Sigmoid colon (tissue), 7 donors: Measurements from ENCODE around the gene EML4. TPM values are rescaled to one million over a fixed set of nuclear protein-coding genes. Genes with fewer than 3 reads are reported as not detected.
"Not testable (repeated sequence)": the region's sequence is repeated elsewhere in the genome, so short reads cannot be mapped to it uniquely, and the experiment has no call there.

Source experiments
- DNase-seq: peaks from one replicate; pipeline ENCODE4 v3.0.0-alpha.2; 2019
- H3K27ac ChIP-seq, 4 donors: fragments of 200-600 bp; sonication (generic); one replicate each; pipeline ENCODE4 v1.5.1; 2016 to 2019; ENCODE audit warnings: mild to moderate bottlenecking in 1 of 4
- H3K27me3 ChIP-seq, 3 donors: fragments of 200-600 bp; sonication (generic); one replicate each; pipeline ENCODE4 v1.5.1; 2019; ENCODE audit warnings: mild to moderate bottlenecking in 1 of 3
- H3K36me3 ChIP-seq, 4 donors: fragments of 200-600 bp; sonication (generic); one replicate each; pipeline ENCODE4 v1.5.1; 2016 to 2019
- H3K4me1 ChIP-seq, 4 donors: fragments of 200-600 bp; sonication (generic); one replicate each; pipeline ENCODE4 v1.5.1; 2017 to 2019
- H3K4me3 ChIP-seq, 4 donors: fragments of 200-600 bp; sonication (generic); one replicate each; pipeline ENCODE4 v1.5.1; 2017 to 2019; ENCODE audit warnings: mild to moderate bottlenecking in 2 of 4, moderate library complexity in 1 of 4
- H3K9me3 ChIP-seq, 4 donors: fragments of 200-600 bp in 3 of 4; sonication (generic) in 3 of 4; one replicate each; pipeline versions ENCODE4 v1.5.1 to v1.6.1; 2013 to 2019
- CTCF ChIP-seq, 4 experiments: fragments of 450-650 bp in 3 of 4; fragments of 200-600 bp in 1 of 4; IDR thresholded peaks; one replicate each; pipeline ENCODE4 v1.5.1; 2016 to 2019; ENCODE audit warnings: antibody characterized with exemption in 4 of 4, mild to moderate bottlenecking in 3 of 4, moderate library complexity in 2 of 4
- EP300 ChIP-seq, 4 donors: sonication (generic); formaldehyde crosslinking; IDR thresholded peaks; one replicate each; pipeline ENCODE4 v1.6.1; 2017; ENCODE audit warnings: antibody characterized with exemption in 4 of 4
- POLR2A ChIP-seq, 2 donors: fragments of 450-650 bp; IDR thresholded peaks; one replicate each; pipeline ENCODE4 v1.6.1; 2016; ENCODE audit warnings: antibody characterized with exemption in 2 of 2, mild to moderate bottlenecking in 2 of 2, moderate library complexity in 2 of 2
- POLR2AphosphoS5 ChIP-seq, 4 donors: sonication (generic); formaldehyde crosslinking; IDR thresholded peaks; one replicate each; pipeline ENCODE4 v1.6.1; 2017; ENCODE audit warnings: antibody characterized with exemption in 4 of 4
- WGBS, 2 donors: extraction: QIAGEN DNeasy Blood & Tissue Kit; methylation state at CpG; one replicate each; pipeline ENCODE4 v1.1.7; 2013; 5-methylcytosine and 5-hydroxymethylcytosine counted together
- intact Hi-C: fragments of 100-400 bp; cut with DNase I; formaldehyde crosslinking; loops from one replicate; pipeline ENCODE4 v1.15.1; 2023
- polyA plus RNA-seq, 3 donors: library from polyadenylated mRNA; stranded (reverse); fragments of 200-250 nt; gene quantifications; one replicate each; pipeline ENCODE4 v1.2.3, GENCODE V29; 2013
- total RNA-seq, 4 donors: library from RNA; depleted of rRNA; stranded (reverse); fragments of >200 nt; gene quantifications; one replicate each; pipeline ENCODE4 v1.1.0, GENCODE V29; 2016
- donor health status: healthy with polysubstance abuse.
- donor health status: Bipolar disorder and iron deficiency.
- donor health status: healthy.

Gene EML4
- total and polyA plus RNA-seq, 7 donors: 16.1 to 27.8 (median 17.8) TPM

- no peak overlapping the region for H3K27ac ChIP-seq
- H3K4me1 ChIP-seq: no peaks in the 10 kb centered on the region
- TF ChIP-seq EP300 (IDR thresholded peaks at IDR 0.05): no peak
- TF ChIP-seq POLR2AphosphoS5 (IDR thresholded peaks at IDR 0.05): no peak
- TF ChIP-seq CTCF (IDR thresholded peaks at IDR 0.05): no peak
- TF ChIP-seq POLR2A (IDR thresholded peaks at IDR 0.05): no peak
- no peak overlapping the region for H3K4me3 ChIP-seq
- no peaks in the 10 kb centered on the region for H3K9me3 ChIP-seq
- 95 to 96% methylated on average over 9 of the region's 9 CpGs for WGBS, 2 donors
- H3K36me3 ChIP-seq: no peaks in the 10 kb centered on the region
- no peaks in the 10 kb centered on the region for H3K27me3 ChIP-seq
- intact Hi-C loops: no loop called here
- DNase-seq: no peak
These were observed 209.3 kb downstream of the EML4 start for GRCh38 chr2:42378415-42378814.

- WGBS, 2 donors: 50 to 84% methylated on average over 7 of the region's 7 CpGs
- H3K27me3 ChIP-seq, intact Hi-C loops, H3K27ac ChIP-seq, DNase-seq, H3K4me1 ChIP-seq, H3K9me3 ChIP-seq, H3K4me3 ChIP-seq, H3K36me3 ChIP-seq: not testable (repeated sequence)
These were observed 210.9 kb downstream of the EML4 start for GRCh38 chr2:42380026-42380425.

GRCh38 chr2:42382144-42382543, 213.0 kb downstream of the EML4 start:
- WGBS, 2 donors: 55 to 73% methylated on average over 4 of the region's 4 CpGs
- no peak overlapping the region for H3K27ac ChIP-seq
- H3K27me3 ChIP-seq: no peaks in the 10 kb centered on the region
- no peak for TF ChIP-seq POLR2A (IDR thresholded peaks at IDR 0.05)
- no peak for TF ChIP-seq CTCF (IDR thresholded peaks at IDR 0.05)
- TF ChIP-seq EP300 (IDR thresholded peaks at IDR 0.05): no peak
- no peak for TF ChIP-seq POLR2AphosphoS5 (IDR thresholded peaks at IDR 0.05)
- no peaks in the 10 kb centered on the region for H3K4me1 ChIP-seq
- no peaks in the 10 kb centered on the region for H3K9me3 ChIP-seq
- H3K4me3 ChIP-seq: no peak overlapping the region
- intact Hi-C loops: no loop called here
- H3K36me3 ChIP-seq: no peaks in the 10 kb centered on the region
- DNase-seq: no peak

Other genes starting within 250 kb of the EML4 start
- 100 to 1,000 TPM in 2 of 4 donors, 10 to 100 TPM in 2; 64.8 to 106 (median 96.1) TPM for gene PKDCC, start 121.3 kb upstream of the EML4 start, total RNA-seq
- 10 to 100 TPM; 13.9 to 67.7 (median 21.0) TPM for gene PKDCC, start 121.3 kb upstream of the EML4 start, polyA plus RNA-seq
- gene COX7A2L, start 191.9 kb downstream of the EML4 start, total RNA-seq: 100 to 1,000 TPM; 149 to 209 (median 172) TPM
- gene COX7A2L, start 191.9 kb downstream of the EML4 start, polyA plus RNA-seq: 100 to 1,000 TPM; 149 to 270 (median 219) TPM